ENCODE results near the gene DYNLL2.

DNA sequence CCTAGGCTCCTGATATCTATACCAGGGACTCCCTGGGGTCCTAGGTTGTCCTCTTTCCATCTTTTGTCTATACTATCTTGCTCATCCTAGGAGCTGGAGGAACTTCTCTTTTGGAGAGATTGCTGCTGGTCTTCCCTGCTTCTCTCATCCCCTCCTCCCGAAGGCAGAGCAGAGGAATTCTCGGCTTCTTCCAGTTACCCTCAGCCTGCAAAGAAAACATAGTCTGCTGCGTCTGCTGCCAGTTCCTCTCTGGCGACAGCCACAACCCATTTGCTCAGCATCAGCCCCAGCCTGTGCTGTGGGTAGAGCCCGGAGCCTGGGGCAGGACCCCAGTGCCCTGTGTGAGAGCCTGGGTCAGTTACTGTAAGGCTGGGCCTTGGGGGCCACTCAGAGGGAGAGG lies 21.5 kb upstream of the DYNLL2 start:
- TF ChIP-seq POLR2A (IDR thresholded peaks at IDR 0.05) (no peak), CTCF (IDR thresholded peaks at IDR 0.05) (no peak)
